ENCODE measurements around the gene METTL8. TPM values are rescaled to one million over a fixed set of nuclear protein-coding genes. Genes with fewer than 3 reads are reported as not detected.

METTL8 gene
- total and polyA plus RNA-seq, 2 of the 13 experiments (the other 11 are each of a cell fraction or from before 2014, with no cell fraction given), result 18.6 to 68.2 TPM

GRCh38 chr2:171416009-171416926, 17.5 kb downstream of the METTL8 start (continued):
- TF ChIP-seq PRPF4 (IDR thresholded peaks at IDR 0.05; ENCODE audit: low read depth, low read length, poor library complexity, severe bottlenecking), result no peak
- no peak for TF ChIP-seq ZNF354B (CRISPR knock-in tag; IDR thresholded peaks at IDR 0.05)
- TF ChIP-seq, protein P1, sequence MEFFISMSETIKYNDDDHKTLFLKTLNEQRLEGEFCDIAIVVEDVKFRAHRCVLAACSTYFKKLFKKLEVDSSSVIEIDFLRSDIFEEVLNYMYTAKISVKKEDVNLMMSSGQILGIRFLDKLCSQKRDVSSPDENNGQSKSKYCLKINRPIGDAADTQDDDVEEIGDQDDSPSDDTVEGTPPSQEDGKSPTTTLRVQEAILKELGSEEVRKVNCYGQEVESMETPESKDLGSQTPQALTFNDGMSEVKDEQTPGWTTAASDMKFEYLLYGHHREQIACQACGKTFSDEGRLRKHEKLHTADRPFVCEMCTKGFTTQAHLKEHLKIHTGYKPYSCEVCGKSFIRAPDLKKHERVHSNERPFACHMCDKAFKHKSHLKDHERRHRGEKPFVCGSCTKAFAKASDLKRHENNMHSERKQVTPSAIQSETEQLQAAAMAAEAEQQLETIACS (CRISPR knock-in tag; IDR thresholded peaks at IDR 0.05), result no peak
- no peak for TF ChIP-seq ZIK1 (CRISPR knock-in tag; IDR thresholded peaks at IDR 0.05; ENCODE audit: borderline replicate concordance, low read depth)
- no peak for TF ChIP-seq ZFP36L2 (CRISPR knock-in tag; IDR thresholded peaks at IDR 0.05)
- peak; percentile 72 for TF ChIP-seq HNF1B (CRISPR knock-in tag; IDR thresholded peaks at IDR 0.05)
- TF ChIP-seq RFX1 (IDR thresholded peaks at IDR 0.05), result no peak
- no peak for TF ChIP-seq HOXA9 (CRISPR knock-in tag; IDR thresholded peaks at IDR 0.05; ENCODE audit: borderline replicate concordance)
- no peak for TF ChIP-seq TSC22D2 (CRISPR knock-in tag; IDR thresholded peaks at IDR 0.05; ENCODE audit: borderline replicate concordance)
- TF ChIP-seq NFYC (CRISPR knock-in tag; IDR thresholded peaks at IDR 0.05), result no peak
- TF ChIP-seq, protein P2, sequence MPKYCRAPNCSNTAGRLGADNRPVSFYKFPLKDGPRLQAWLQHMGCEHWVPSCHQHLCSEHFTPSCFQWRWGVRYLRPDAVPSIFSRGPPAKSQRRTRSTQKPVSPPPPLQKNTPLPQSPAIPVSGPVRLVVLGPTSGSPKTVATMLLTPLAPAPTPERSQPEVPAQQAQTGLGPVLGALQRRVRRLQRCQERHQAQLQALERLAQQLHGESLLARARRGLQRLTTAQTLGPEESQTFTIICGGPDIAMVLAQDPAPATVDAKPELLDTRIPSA (CRISPR knock-in tag; IDR thresholded peaks at IDR 0.05; ENCODE audit: borderline replicate concordance), result no peak
- TF ChIP-seq ZFX (CRISPR knock-in tag; IDR thresholded peaks at IDR 0.05; ENCODE audit: low read depth), result no peak
- 0 out of 2 replicates have a peak, but pooled peaks have one; percentile 43 for TF ChIP-seq SP4 (CRISPR knock-in tag; IDR thresholded peaks at IDR 0.05)
- no peak for TF ChIP-seq ZNF761 (CRISPR knock-in tag; conservative IDR thresholded peaks at IDR 0.05)
- TF ChIP-seq ZNF749 (CRISPR knock-in tag; IDR thresholded peaks at IDR 0.05; ENCODE audit: borderline replicate concordance), result no peak
- TF ChIP-seq, protein P3, sequence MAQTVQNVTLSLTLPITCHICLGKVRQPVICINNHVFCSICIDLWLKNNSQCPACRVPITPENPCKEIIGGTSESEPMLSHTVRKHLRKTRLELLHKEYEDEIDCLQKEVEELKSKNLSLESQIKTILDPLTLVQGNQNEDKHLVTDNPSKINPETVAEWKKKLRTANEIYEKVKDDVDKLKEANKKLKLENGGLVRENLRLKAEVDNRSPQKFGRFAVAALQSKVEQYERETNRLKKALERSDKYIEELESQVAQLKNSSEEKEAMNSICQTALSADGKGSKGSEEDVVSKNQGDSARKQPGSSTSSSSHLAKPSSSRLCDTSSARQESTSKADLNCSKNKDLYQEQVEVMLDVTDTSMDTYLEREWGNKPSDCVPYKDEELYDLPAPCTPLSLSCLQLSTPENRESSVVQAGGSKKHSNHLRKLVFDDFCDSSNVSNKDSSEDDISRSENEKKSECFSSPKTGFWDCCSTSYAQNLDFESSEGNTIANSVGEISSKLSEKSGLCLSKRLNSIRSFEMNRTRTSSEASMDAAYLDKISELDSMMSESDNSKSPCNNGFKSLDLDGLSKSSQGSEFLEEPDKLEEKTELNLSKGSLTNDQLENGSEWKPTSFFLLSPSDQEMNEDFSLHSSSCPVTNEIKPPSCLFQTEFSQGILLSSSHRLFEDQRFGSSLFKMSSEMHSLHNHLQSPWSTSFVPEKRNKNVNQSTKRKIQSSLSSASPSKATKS (CRISPR knock-in tag; IDR thresholded peaks at IDR 0.05), result no peak
- no peak for TF ChIP-seq BCLAF1 (IDR thresholded peaks at IDR 0.05)
- TF ChIP-seq ZNF883 (CRISPR knock-in tag; IDR thresholded peaks at IDR 0.05; ENCODE audit: not compliant biosample characterization), result no peak
- TF ChIP-seq ZSCAN12 (CRISPR knock-in tag; IDR thresholded peaks at IDR 0.05), result no peak
- TF ChIP-seq ZNF530 (CRISPR knock-in tag; IDR thresholded peaks at IDR 0.05; ENCODE audit: low read depth), result no peak

Data from HepG2 (cell line).